T-helper 2 cell (primary cell): ENCODE data around the gene NFAM1.
A peak's percentile ranks its signal among the peaks of the same experiment; 100 is the strongest.

Source experiments
- DNase-seq, 5 experiments: peaks; one replicate each; pipeline versions ENCODE4 v3.0.0 to v3.0.0-alpha.2; 2012 to 2022

The NFAM1 gene

DNA sequence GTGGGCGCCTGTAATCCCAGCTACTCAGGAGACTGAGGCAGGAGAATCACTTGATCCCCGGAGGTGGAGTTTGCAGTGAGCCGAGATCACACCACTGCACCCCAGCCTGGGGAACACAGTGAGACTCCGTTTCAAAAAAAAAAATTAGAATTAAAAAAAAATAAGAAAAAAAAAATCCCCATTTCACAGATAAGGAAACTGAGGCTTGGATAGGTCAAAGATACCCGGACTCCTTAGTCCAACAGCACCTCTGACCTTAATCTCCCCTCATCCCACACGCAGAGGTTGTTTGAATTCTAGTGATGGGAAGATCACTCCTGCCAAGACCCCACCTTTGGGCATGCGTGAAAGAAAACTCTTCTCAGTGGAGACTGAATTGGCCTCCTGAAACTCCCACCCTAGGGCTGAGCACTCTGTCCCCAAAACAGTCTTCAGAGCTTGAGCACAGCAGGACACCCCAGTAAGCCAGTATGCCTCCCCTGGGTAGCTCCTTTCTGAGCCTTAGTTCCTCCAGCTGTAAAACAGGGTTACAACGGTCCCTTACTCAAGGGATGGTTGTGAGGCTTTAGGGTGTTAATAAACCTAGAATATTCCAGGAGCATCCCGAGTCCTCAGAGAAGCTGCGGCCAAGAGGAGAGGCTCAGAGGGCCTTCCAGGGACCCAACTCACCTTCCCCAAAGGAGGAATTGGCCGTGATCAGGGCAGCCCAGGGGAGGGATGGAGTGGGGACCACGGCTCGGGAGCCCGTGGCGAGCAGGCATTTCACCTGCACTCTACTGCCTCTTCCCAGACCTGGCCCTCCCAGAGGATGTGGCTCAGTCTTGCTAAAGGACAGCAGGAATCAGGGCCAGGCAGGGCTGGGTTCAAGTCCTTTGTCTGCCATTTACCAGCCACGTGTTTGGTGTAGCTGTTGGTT is 73.3 kb downstream of the NFAM1 start:
- no peak for DNase-seq

DNA sequence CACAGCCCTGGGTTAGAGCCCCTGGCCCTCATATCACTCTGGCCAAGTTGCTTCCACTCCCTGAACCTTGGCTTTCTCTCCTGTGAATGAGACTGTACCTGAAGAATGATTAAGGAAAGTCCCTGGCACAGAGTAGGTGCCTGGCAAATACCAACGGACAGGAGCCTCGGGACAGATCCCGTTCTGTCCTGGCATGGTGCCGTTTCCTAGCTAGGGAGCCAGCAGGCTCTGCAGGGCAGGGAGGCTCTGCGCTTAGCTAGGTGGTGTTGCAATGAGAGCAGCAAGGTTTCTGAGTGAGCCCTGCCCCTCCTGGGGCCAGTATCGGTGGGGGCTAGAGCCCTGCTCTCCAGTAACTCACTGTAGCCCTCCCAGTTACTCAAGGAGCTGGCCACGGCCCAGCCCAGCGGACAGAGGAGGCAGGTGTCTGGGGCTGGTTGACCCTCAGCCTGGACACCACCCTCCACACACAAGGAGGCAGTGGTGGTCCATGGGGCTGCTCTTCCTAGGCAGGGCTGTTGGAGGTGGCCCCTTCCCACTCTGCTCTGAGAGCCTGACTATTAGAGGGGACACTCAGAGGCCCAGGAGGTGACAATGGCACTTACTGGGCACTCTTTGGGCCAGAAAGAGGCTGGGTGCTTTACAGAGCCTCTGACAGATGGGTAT is 74.4 kb downstream of the NFAM1 start:
- no peak for DNase-seq

DNA sequence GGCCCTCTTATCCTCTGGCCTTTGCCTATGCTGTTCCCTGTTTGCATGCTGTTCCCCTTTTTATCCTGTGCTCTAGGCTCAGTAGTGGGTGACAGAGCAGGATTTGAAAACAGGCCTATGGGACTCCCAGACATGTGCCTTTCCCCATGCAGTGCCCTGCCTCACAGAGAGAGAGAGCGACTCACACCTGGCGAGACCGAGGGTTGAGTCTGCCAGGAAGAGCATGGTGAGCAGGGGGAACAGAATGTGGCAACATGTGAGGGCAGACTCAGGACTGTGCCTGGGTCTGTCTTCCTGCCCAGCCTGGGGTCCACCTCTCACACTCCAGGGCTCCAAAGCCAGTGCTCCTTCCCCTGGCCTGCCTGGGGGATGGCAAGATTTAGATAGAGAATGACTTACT is 75.0 kb downstream of the NFAM1 start:
- DNase-seq, result no peak

DNA sequence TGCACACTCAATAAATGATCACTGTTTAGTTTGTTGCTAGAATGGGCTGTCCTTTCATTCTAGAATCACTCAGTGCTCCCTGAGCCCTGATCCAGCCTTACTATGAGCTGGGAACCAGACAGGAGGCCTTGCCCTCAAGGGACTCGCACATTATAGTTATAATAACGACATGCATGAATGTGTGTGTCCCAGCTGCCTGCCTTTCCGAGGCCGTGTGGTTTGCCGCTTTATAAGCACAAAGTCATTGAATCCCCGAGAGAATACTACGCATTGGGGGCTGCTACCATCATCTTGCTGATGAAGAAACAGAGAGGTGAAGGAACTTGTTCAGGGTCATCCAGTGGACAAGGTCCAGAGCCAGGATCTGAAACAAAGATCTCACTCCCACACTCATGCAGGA is 75.7 kb downstream of the NFAM1 start:
- DNase-seq, result no peak

DNA sequence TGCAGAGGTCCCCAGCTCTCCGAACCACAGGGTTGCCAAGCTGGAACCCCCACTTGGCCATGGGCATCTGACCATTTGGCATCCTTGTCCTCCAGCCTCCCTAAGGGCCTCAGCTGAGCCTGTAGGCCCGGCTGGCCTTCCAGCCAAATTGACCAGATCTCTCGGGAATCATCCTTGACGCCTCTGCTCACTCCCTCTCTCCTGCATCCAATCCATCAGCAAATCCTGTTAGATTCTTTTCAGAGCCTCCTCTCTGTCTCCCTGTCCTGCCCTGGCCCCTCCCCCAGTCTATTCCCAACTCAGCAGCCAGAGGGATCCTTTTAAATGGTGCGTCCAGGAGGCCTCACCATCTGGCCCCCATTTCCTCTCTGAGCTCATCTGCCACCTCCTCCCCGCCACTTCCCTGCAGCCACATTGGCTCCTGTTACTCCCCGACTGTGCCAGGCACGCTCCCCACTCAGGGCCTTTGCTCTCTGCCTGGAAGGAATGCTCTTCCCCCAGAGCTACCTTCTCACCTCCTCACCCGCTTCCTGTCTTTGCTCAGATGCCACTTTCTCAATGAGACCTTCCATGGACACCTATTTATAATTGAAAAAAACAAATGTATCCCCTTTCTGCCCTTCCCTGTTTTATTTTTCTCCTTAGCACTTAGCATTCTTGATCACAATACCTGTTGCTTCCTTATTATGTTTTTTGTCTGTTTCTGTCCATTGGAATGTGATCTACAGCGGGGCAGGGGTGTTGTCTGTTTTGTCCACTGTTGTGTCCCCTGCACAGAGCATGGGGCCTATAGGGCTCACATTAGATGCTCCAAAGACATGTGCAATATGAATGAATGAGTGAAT is 78.1 kb downstream of the NFAM1 start:
- no peak for DNase-seq

DNA sequence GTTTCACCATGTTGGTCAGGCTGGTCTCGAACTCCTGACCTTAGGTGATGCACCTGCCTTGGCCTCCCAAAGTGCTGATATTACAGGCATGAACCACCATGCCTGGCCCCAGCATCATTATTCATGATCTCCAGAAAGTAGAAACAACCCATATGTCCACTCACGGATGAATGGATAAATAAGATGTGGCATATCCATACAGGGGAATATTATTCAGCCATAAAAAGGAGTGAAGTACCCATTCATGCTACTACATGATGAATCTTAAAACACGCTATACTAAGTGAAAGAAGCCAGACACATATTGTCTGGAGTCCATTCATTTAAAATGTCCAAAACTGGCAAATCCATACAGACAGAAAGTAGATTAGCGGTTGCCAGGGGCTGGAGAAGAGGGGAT is 81.8 kb downstream of the NFAM1 start:
- no peak for DNase-seq

DNA sequence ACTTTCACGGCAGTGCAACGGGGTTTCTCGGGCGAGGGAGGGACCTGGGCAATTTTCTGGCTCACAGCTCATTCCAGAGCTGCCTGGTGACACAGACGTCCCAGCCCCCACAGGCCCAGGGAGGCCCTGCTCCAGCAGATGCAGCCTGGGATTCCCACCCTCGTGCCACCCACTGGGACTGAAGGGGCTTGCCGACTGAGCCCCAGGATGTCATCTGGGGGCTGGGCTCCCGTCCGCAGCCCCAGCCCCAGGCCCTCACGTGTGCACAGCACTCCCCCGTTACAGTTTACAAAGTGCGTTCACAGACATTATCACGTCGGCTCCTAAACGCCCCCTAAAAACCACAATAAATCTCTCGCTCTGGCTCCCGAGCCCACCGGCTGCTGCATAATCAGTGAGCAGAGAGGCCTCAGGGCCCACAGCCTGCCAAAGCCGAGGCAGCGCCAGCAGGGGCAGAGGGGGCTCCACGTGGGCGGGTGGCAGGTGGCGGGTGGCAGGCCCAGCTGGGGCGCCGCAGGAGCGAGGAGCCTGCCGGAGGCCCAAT is 84.8 kb downstream of the NFAM1 start:
- DNase-seq, result no peak

DNA sequence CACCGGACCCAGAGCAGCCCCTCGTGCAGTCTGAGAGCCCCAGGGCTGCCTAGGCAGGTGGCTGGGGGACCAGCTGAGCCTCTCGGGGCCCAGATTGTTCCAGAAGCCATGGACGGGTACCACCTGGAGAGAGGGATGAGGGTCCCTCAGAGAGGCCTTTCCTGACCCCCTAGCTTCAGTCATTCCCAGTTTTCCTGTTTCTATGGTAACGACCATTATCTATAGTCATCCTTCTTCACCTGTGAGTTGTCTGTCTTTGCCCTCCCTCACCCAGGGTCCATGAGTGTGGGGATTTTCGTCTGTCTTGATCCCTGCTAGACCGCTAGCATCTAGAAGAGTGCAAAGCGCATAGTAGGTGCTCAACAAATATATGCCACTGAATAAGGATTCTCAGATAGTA is 85.5 kb downstream of the NFAM1 start:
- DNase-seq, result no peak

DNA sequence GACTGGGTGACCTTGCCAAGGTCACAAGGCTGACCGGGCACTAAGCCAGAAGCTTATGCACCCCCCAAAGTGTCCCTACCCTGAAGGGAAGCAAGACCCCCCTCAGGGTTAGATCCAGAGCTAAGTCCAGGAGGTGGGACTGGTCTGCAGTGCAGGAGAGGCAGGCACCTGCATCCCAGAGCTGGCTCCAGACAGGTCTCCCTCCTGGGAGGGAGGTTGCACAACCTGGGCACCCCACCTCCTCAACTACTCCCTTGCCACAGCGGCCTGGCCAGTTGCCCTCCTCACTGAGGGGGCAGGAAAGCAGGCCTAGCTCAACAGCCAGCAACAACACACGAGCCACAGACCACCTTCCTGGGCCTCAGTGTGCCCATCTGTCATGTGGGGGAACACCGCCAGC is 86.7 kb downstream of the NFAM1 start:
- DNase-seq, result no peak

DNA sequence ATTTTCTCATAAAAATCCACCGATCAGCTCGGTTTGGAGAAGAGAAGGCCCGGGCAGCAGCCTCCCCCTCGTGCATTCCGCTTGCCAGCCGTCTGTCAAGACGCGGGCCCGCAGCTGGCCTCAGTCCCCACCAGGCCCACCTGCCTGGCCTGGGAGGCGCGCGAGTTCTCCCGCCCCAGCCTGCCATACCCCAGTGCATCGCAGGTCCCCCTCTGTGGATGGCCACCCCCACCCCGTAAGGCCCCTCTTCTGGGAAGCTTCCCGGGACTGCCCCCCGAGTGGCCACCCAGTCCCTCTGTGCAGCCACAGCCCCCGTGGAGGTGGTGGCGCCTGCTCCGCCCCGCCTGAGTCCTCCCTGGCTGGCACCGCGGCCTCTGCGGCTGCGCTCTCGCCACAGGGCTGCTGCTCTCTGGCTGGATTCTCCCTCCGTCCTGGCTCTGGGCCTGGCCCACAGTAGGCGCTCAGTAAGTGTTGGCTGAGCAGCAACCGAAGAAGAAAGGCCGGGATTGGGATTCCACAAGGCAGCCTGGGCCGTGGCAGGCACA is 87.8 kb downstream of the NFAM1 start:
- DNase-seq, result no peak

DNA sequence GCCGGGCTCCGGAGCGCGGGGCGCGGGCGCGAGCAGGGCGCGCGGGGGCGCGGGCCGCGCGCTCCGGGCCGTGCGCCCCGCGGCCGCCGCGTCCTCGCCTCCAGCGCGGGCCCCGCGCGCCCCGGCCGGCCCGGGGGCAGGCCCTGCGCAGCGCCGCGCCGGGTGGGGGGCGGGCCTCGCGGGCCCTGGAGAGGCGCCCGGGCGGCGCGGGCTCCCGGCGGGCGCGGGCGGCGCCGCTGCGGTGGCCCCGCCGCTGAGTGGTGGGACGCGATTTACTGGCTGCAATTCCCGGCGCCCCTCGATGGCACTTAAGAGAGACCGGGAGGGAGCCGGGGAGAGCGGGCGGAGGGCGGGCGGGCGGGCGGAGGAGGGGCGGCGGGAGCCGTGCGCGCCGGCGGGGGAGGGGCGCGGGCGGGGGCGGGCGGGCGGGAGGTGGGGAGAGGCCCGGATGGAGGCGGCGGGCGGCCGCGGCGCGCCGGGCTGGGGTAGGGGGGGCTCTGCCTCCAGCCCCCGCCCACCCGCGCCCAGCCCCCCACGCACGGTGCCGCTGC is 88.6 kb downstream of the NFAM1 start:
- peak in 1 of 5 experiments; percentile 57 for DNase-seq

DNA sequence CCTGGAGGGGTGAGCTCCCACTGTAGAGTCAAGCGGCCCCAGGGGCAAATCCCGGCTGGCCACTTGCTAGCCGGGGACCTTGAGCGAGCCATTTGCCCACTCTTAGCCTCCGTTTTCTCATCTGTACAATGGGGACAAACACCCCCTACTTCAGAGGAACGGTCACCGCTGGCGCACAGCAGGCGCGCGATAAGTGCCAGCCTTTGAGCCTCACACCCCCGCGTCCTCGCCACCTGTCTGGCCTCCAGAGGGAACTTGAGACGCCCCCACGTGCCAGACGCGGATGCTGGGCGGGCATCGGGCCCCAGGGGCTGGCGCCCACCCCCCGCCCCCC is 89.1 kb downstream of the NFAM1 start:
- DNase-seq, result peak in 1 of 5 experiments; percentile 24

DNA sequence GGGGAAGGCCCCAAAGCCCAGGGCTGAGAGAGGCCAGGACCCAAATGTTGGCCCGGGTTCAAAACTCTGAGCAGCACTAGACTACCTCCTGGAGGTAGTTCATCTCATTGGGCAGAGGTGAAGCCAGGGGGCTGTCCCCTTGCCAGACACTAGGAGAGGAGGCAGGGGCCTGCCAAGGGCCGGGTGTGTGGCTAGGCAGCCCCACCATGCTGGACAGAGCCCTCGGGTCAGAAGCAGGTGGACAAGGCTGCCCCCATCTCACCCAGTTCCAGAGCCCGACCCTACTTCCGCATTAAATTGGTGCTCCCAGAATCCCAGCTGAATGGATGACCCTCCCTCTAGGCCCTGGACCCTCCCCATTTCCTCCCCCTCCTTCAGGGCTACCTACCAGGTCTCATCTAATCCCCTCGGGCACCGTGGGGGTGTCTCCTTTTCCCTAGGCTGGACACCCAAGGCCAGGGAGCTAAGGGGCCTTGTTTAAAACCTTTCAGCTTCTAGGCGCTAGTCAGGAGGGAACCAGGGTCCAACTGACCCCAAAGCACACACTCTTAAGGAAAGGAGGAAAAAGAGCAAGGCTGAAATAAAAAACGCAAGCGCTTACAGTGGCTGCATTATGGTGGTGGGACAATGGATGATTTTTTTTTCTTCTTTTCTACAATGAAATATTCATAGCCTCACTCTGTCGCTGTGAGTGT is 89.6 kb downstream of the NFAM1 start:
- no peak for DNase-seq

DNA sequence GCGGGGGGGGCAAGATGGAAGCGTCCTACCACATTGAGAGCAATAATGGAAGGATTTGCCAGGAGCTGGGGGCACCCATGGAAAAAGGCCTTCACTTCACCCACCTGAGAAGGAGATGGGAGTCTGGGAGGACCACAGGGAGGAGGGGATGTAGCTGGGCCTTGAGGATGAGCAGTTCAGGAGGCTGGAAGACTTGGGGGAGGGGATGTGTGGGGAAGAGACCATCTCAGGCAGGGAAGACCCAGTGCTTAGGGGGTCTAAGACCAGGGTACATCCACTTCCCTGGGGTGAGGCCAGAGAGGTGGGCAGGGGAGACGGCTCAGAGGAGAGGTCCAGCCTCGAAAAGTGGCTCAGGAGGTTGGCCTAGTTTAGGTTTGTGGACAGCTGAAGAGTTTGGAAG is 90.4 kb downstream of the NFAM1 start:
- DNase-seq, result no peak

DNA sequence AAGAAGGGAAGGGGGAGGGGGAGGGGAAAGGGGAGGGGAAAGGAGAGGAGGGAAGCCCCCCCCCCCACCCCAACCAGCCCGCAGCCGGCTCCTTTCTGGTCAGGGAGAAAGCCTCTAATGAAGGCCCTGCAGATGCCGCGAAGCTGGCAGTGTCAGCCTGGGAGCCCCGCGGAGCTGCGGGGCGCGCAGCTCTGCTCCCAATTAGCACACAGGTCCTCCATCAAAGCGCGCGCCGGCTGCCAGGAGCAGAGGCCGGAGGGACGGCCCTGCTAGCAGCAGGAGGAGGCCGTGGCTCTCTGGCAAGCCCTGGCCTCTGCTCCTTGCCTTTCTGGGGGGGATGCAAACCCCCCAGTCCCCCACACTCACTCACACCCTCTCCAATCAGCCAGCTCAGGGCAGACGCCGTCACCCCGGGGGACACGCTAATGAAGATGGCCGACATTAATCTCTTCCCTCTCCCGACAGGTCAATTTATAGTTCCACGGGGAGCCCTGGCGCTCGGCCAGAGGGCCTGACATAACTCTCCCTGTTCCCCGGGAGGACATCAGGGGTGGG is 91.3 kb downstream of the NFAM1 start:
- no peak for DNase-seq

DNA sequence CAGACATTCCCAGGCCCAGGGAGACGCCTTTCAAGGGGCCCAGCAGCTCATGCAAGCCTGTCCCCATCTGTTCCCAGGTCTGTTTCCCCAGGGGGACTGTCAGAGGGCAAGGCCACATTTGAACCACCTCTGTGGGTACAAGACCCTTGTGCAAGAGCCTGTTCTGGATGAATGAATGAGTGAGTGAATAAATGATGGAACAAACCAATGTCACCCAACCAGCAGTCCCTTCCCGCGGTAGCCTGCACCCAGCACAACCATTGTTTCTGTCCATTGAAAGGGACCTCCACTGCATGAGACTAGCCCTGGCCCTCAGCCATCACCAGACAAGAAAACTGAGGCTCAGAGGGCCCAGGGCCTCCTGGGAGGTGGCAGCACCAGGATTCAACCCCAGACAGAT is 92.1 kb downstream of the NFAM1 start:
- DNase-seq, result no peak

DNA sequence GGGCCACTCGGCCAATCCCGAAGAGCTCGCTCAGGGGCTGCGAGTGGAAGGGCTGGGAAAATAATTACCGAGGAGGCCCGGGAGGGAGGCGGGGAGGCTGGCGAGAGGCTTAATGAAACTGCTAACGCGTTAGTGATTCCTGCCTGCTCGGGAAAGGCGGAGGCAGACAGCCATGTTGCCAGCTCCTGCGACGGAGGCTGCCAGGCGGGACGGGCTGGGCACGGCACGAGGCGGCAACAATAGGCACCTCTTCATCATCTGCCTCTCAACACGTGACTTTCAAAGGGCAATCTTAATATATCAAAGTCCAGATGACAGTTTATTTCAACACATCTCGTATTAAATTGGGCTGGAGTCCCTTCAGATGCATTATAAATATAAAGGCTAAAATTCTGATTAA is 93.7 kb downstream of the NFAM1 start:
- no peak for DNase-seq

DNA sequence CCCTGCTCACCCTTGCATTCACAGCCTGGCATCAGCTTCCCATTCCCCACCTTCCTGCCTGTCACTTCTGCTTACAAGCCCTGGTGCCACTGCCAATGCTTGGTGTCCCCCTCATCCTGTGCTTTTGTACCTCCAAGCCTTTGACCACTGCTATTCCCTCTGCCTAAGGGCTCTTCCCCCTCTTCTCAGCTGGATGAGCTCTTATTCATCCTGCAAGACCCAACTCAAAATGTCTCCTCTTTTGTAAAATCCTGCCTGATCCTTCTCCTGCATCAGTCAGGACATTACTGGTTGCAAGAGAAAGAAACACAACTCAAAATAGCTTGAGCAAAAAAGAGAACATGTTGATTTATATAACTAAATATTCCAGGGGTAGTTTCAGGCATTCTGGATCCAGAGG is 94.8 kb downstream of the NFAM1 start:
- no peak for DNase-seq

DNA sequence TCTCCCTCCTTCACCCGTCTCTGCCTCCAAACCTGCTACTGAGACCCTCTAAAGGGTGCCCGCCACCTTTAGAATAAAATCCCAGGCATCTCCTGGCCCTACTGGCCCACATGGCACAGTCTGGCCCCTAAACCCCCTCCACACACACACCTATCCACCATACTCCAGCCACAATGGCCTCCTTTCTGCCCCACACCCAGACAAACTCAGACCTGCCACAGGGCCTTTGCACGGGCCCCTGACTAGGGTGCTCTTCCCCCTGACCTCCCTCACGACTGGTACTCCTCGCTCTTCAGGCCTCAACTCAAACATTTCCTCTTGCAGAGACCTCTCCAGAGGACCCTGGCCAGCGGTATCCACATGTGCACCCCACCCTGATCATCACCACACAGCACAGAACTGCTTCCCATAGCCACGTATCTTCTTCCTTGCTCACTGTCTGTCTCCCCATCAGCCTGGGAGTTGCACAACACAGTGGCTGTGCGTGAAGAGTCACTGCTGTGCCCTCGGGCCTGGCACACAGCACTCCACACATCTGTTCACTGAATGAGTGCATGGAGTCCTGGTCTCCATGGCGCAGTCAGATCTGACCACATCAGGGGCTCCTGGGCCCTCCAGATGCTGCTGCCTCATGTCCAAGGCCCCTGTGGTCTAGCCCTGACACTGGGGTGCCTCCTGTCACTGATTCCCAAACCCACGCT is 95.5 kb downstream of the NFAM1 start:
- DNase-seq, result no peak

DNA sequence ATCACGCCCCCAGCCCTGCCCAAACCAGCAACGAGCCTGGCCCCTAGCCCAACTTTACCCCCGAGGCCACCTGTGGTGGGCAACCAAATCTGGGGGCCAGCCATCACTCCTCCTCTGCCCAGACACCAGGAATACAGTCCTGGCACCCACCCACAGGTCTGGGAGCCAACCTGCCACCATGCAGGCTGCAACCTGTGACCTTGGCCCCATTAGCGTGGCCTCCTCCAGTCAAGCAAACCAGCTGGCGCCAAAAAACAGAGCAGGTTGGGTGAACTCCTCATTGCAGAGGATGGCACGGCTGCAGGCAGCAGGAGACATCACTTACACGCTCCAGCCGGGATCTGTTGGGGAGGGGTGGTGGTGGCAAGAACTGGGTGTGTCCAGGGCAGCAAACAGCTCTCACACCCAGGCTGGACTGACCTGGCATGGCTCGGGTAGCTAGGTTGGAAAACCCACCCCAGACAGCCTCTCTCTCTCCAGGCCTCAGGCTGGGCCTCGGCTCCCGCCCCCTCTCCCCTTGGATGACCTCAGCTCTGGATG is 96.3 kb downstream of the NFAM1 start:
- DNase-seq, result no peak
